CD4-positive, alpha-beta T cell treated with Interleukin-1 beta for 1 hour (primary cell): ENCODE results near the gene SMIM12.

Experiments used
- DNase-seq, 2 donors: peaks; one replicate each; pipeline ENCODE4 v3.0.0-alpha.2; 2020 to 2022

Gene SMIM12

GRCh38 chr1:34872133-34872503, 12.6 kb upstream of the SMIM12 start:
- DNase-seq, result no peak

GRCh38 chr1:34871443-34872132, 12.0 kb upstream of the SMIM12 start:
- no peak for DNase-seq

DNA sequence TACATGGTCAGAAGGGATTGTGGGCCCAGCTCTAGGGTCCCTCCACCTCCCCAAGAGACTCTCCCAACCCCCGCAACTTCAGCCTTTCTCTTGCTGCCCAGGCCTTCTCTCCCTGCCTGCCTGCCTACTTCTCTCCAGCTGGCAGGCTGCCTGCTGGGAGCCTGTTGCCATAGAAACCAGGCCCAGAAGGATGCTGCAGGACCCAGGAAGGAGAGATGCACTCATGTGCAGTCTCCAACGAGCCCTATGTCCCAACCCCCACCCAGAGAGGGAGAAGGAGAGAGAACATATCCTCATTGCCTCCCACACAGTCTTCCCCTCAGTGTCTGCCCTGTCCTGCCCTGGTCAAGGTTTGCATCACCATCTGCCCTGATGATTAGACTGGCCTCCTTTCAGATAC, 10.8 kb upstream of the SMIM12 start:
- no peak for DNase-seq

GRCh38 chr1:34869760-34870159, 10.2 kb upstream of the SMIM12 start:
- no peak for DNase-seq

GRCh38 chr1:34868230-34869049, 8.9 kb upstream of the SMIM12 start:
- DNase-seq, result no peak

DNA sequence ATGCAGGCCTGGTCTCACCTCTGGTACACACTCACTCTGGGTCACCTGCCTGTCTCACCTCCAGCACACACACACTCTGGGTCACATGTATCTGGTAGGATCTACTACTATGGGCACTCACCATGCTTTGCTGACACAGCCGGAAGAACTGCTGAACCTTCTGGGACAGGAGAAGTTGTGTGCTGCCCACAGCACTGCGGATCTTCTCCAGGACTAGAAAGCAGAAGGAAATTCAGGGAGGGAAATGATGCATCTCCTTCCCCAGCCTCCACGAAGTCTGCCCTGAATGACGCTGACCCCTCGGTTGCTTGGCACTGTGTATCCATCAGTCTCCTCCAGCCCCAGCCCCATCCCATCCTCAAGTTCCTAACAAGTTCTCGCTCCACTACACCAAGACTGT, 7.9 kb upstream of the SMIM12 start:
- peak in 1 of 2 donors; percentile 20 for DNase-seq

GRCh38 chr1:34866762-34867109, 7.2 kb upstream of the SMIM12 start:
- DNase-seq, result no peak

GRCh38 chr1:34865981-34866761, 6.6 kb upstream of the SMIM12 start:
- peak; percentile 90 to 93 for DNase-seq

GRCh38 chr1:34865573-34865972, 6.0 kb upstream of the SMIM12 start:
- DNase-seq, result no peak

GRCh38 chr1:34864759-34865158, 5.2 kb upstream of the SMIM12 start:
- DNase-seq, result no peak

- peak in 1 of 2 donors; percentile 29 for DNase-seq
These were observed 4.0 kb upstream of the SMIM12 start for GRCh38 chr1:34863501-34863900.

- peak; percentile 19 to 35 for DNase-seq
These were observed 576 bp downstream of the SMIM12 start for GRCh38 chr1:34858901-34859445.

DNA sequence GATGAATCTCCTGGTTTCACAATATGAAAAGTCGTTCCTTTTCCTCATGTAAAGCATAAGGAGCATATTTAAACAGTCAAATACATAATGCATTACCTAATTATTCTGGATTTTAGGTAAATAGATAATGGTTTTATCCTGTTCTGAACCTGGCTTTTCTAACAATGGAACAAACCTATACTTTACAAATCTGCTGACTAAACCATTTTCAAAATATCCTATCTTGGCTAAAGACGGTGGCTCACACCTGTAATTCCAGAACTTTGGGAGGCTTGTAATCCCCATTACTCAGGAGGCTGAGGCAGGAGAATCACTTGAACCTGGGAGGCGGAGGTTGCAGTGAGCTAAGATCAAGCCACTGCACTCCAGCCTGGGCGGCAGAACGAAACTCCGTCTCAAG, 2.9 kb downstream of the SMIM12 start:
- DNase-seq, result no peak

GRCh38 chr1:34852677-34853217, 6.8 kb downstream of the SMIM12 start:
- DNase-seq, result peak; percentile 91 to 93

DNA sequence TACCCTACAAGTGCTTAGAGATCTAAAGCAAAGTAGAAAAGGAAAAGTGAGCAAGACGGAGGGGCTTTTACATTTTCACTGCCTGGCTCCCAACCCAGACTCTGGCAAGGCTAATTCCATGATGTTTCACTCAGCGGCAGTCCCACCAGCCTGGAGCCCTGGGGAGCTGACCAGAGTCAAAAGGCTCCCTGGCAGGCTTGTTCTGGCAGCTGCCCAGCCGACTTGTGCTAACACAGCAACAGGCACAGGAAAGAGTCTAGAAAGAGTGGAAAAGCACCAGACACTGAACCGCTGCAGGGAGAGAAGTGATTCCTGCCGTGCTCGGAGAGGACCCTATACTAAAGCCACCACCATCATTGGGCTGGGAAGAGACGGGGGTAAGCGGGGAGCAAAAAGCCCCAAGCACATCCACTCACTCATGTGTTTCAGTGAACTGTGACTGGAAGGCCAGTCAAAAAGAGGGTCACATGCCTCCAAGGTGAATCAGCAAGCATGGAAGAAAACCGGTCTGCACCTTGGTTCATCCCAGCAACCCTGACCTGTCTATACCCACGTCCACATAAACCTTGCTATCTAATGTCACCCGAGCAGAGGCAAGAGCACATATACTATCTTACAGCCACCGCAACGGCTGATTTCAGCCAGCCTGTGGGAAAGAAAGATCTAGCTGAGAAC, 8.0 kb downstream of the SMIM12 start:
- no peak for DNase-seq

DNA sequence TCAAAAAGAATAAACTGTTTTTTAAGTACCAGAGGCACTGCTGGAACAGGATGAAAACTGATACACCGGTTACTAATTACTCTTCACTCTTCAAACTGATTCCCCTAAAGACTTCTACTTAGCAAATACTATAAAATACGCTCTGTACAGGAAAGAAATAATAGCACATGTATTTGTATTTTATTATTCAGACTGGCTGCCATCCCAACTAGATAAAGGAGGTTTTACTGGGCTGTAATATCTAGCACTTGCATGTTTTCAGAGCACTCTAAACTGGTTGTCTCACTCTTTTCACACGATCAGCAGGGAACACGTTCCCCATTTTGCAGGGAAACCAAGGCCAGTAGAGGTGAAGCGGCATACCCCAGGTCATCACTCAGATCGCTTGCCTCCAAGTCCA, 9.2 kb downstream of the SMIM12 start:
- no peak for DNase-seq

DNA sequence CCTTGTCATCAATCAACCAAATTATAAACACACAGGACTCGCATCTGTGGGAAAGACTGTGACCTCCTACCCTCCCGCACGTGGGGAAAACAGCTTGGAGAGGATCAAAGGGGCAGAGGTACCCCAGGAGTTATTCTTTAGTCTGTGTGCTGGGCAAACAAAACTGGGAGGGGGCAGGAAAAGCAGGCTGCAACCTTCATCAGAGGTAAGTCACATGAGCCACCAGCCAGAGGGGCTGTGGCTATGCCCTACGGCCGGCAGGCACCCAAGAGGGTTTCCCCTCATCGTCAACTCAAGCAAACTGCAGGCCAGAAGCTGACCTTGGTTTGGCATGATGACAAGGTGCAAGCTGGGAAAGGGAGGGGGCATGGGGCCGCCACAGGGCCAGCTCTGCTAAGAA, 12.5 kb downstream of the SMIM12 start:
- DNase-seq, result no peak

- DNase-seq, result no peak
These were observed 13.3 kb downstream of the SMIM12 start for GRCh38 chr1:34846265-34846664.

- no peak for DNase-seq
These were observed 14.2 kb downstream of the SMIM12 start for GRCh38 chr1:34845131-34845901.

GRCh38 chr1:34844252-34844634, 15.3 kb downstream of the SMIM12 start:
- DNase-seq, result no peak

DNA sequence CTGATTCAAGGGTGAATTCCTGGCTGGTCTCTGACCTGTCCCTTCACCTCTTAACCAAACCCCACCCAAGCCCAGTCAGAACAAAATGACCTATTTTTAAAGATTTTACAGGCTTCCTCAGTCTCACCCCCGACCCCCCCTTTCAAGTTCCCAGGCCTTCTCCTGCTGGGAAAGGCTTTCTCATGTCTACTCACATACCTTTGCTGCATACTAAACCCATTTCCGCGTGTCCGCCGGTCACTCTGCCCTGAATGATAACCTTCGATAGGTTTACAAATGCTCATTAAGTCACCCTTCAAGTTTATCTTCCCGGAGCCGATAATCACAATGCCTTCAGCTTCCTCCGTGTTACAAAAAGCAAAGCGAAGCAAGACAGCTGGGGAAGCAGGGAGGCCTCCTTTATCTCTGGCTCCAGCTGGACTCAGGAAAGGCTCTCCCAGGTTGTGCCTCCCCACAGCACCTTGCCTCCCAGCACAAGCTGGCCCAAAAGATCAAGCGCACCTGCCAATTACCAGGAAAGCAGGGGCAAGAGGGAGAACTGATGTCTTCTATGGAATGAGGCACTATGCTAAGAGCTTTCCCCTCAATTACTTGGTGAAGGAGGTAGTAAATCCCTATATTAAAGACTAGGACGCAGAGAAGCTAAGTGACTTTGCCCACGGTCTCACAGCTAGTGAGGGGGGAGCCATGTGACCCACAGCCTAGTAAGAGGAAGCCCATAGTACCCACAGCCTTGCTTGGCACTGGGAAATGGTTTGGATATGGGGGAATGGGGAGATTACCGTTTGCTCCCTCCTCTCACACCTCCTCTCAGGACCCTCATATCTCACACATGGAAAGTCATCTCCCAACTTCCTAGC, 15.9 kb downstream of the SMIM12 start:
- DNase-seq, result no peak
